Fibroblast of lung (primary cell): ENCODE results near the gene MACROD2.

Source experiments
- CTCF ChIP-seq, 2 donors: IDR thresholded peaks in 1 of 2; conservative IDR thresholded peaks in 1 of 2; 1 replicate in 1 of 2; 2 replicates in 1 of 2; pipeline ENCODE4 v1.5.1; 2011 to 2012; ENCODE audit warnings: low read length in 2 of 2, control low read depth in 1 of 2, inconsistent platforms in 1 of 2, low read depth in 1 of 2, mild to moderate bottlenecking in 1 of 2
- EZH2 ChIP-seq: IDR thresholded peaks from 2 replicates; pipeline ENCODE4 v1.5.1; 2012; ENCODE audit warnings: low read length, control low read depth, mild to moderate bottlenecking; ENCODE audit errors: missing control alignments

GRCh38 chr20:14951707-14952418 is 956.5 kb downstream of the MACROD2 start:
- TF ChIP-seq EZH2 (no peak), CTCF (conservative IDR thresholded peaks at IDR 0.05 in 1 of 2, IDR thresholded peaks at IDR 0.05 in 1 of 2; ENCODE audit: low read depth in 1 of 2, low read length in 2 of 2) (no peak)
